Measurements from ENCODE around the gene NUP153.

The NUP153 gene

GRCh38 chr6:17656092-17656491, 50.6 kb downstream of the NUP153 start:
- no peak for DNase-seq

- DNase-seq: no peak
These were observed 53.4 kb downstream of the NUP153 start for GRCh38 chr6:17653198-17653882.

- DNase-seq: no peak
These were observed 55.9 kb downstream of the NUP153 start for GRCh38 chr6:17650656-17651309.

GRCh38 chr6:17648745-17649144, 58.0 kb downstream of the NUP153 start:
- no peak for DNase-seq

GRCh38 chr6:17640477-17640917, 66.2 kb downstream of the NUP153 start:
- no peak for DNase-seq

- no peak for DNase-seq
These were observed 68.5 kb downstream of the NUP153 start for GRCh38 chr6:17638212-17638715.

GRCh38 chr6:17635568-17635967, 71.2 kb downstream of the NUP153 start:
- no peak for DNase-seq

- no peak for DNase-seq
These were observed 73.1 kb downstream of the NUP153 start for GRCh38 chr6:17633465-17634188.

GRCh38 chr6:17632934-17633333, 73.8 kb downstream of the NUP153 start:
- no peak for DNase-seq

GRCh38 chr6:17630511-17631073, 76.1 kb downstream of the NUP153 start:
- no peak for DNase-seq

- no peak for DNase-seq
These were observed 76.8 kb downstream of the NUP153 start for GRCh38 chr6:17629824-17630510.

- no peak for DNase-seq
These were observed 77.9 kb downstream of the NUP153 start for GRCh38 chr6:17628873-17629272.

- no peak for DNase-seq
These were observed 82.3 kb downstream of the NUP153 start for GRCh38 chr6:17624396-17624795.

- no peak for DNase-seq
These were observed 84.6 kb downstream of the NUP153 start for GRCh38 chr6:17622144-17622543.

- no peak for DNase-seq
These were observed 85.7 kb downstream of the NUP153 start for GRCh38 chr6:17621003-17621402.

GRCh38 chr6:17615794-17616193, 90.9 kb downstream of the NUP153 start:
- DNase-seq: no peak

- DNase-seq: no peak
These were observed 94.7 kb downstream of the NUP153 start for GRCh38 chr6:17612048-17612447.

GRCh38 chr6:17610835-17611234, 95.9 kb downstream of the NUP153 start:
- DNase-seq: no peak

- no peak for DNase-seq
These were observed 100.1 kb downstream of the NUP153 start for GRCh38 chr6:17606606-17607005.

- no peak for DNase-seq
These were observed 103.8 kb downstream of the NUP153 start for GRCh38 chr6:17602888-17603287.

GRCh38 chr6:17601386-17601703, 105.4 kb downstream of the NUP153 start:
- no peak for DNase-seq

- DNase-seq: no peak
These were observed 106.0 kb downstream of the NUP153 start for GRCh38 chr6:17600527-17601385.

Data from NCI-H524 treated with DMSO at 0.1 percent for 48 hours (cell line).